Thoracic aorta (tissue), 2 donors: ENCODE data around the gene TAC4. TPM values are rescaled to one million over a fixed set of nuclear protein-coding genes. Genes with fewer than 3 reads are reported as not detected.

Source experiments
- ATAC-seq: fragments of 150-250 bp; one replicate; pipeline ENCODE4 v1.8.0; 2017; ENCODE audit warnings: low read depth; ENCODE audit not compliant: insufficient number of reproducible peaks, low FRiP score
- DNase-seq: peaks from one replicate; pipeline ENCODE4 v3.0.0-alpha.2; 2020; ENCODE audit warnings: low spot score
- H3K27ac ChIP-seq, 2 donors: fragments of 200-600 bp; sonication (generic); 1 replicate in 1 of 2; 2 replicates in 1 of 2; pipeline ENCODE4 v1.5.1; 2016; ENCODE audit warnings: mild to moderate bottlenecking in 2 of 2, moderate library complexity in 2 of 2
- H3K27me3 ChIP-seq: fragments of 200-600 bp; sonication (generic); replicated peaks from 2 replicates; pipeline ENCODE4 v1.6.0; 2016; ENCODE audit warnings: mild to moderate bottlenecking; ENCODE audit not compliant: insufficient read depth
- H3K36me3 ChIP-seq: fragments of 200-600 bp; sonication (generic); one replicate; pipeline ENCODE4 v1.5.1; 2016
- H3K4me1 ChIP-seq, 2 donors: fragments of 200-600 bp; sonication (generic); 1 replicate in 1 of 2; 2 replicates in 1 of 2; pipeline versions ENCODE4 v1.5.1 to v1.6.0; 2016; ENCODE audit warnings: low read depth in 2 of 2, mild to moderate bottlenecking in 1 of 2; ENCODE audit not compliant: control insufficient read depth in 1 of 2
- H3K4me3 ChIP-seq: fragments of 200-600 bp; sonication (generic); 2 replicates; pipeline ENCODE4 v1.5.1; 2016; ENCODE audit warnings: mild to moderate bottlenecking
- H3K9me3 ChIP-seq: fragments of 200-600 bp; sonication (generic); 2 replicates; pipeline ENCODE4 v1.5.1; 2016
- total RNA-seq, 2 donors: library from RNA; depleted of rRNA; stranded (reverse); fragments of >200 nt; gene quantifications; one replicate each; pipeline versions ENCODE4 v1.1.0 to v1.2.3, GENCODE V29; 2016
- TF ChIP-seq, protein P1 (sequence below): fragments of 200-600 bp; sonication (generic); IDR thresholded peaks from one replicate; pipeline ENCODE4 v1.5.1; 2019; ENCODE audit warnings: antibody characterized with exemption

TAC4 gene
- total RNA-seq, 2 donors from 2014 or later = not detected

DNA sequence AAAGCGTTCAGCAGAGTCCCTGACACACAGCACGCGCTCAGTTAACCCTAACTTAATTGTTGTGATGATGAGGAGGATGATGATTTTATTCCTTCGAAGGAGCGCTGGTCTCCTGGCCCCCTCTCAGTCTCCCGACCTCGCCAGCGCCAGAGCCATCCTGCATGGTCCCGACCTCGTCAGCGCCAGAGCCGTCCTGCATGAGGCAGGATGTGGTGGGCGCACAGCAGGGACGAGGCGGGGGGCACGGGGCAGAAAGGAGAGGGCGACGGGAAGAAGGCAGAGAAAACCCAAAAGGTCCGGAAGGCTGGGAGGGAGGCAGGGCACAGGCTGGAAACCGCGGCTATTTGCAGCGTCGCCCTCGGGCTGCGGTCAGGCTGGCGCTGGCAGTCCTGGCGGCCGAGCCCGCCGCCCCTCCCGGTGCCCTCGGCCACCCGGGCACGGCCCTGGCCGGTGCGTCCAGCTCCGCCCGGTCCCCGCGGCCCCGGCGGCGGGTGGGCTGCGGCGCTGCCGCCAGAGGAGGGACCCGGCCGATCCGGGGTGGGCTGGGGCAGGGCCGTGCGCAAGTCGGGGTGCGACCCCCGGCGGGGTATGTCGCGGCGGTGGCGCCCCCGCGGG, 3.0 kb upstream of the TAC4 start:
- ATAC-seq = no peak
- Histone ChIP-seq H3K27ac (no peak overlapping the region), H3K9me3 (no peaks in the 10 kb centered on the region), H3K4me1 (peaks cover 6 to 21% of the 10 kb centered on the region in 2 donors), H3K4me3 (peak overlapping the region; percentile 90), H3K27me3 (no peaks in the 10 kb centered on the region), H3K36me3 (no peaks in the 10 kb centered on the region)
- no peak for DNase-seq
- TF ChIP-seq, protein P1, sequence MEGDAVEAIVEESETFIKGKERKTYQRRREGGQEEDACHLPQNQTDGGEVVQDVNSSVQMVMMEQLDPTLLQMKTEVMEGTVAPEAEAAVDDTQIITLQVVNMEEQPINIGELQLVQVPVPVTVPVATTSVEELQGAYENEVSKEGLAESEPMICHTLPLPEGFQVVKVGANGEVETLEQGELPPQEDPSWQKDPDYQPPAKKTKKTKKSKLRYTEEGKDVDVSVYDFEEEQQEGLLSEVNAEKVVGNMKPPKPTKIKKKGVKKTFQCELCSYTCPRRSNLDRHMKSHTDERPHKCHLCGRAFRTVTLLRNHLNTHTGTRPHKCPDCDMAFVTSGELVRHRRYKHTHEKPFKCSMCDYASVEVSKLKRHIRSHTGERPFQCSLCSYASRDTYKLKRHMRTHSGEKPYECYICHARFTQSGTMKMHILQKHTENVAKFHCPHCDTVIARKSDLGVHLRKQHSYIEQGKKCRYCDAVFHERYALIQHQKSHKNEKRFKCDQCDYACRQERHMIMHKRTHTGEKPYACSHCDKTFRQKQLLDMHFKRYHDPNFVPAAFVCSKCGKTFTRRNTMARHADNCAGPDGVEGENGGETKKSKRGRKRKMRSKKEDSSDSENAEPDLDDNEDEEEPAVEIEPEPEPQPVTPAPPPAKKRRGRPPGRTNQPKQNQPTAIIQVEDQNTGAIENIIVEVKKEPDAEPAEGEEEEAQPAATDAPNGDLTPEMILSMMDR = no peak

DNA sequence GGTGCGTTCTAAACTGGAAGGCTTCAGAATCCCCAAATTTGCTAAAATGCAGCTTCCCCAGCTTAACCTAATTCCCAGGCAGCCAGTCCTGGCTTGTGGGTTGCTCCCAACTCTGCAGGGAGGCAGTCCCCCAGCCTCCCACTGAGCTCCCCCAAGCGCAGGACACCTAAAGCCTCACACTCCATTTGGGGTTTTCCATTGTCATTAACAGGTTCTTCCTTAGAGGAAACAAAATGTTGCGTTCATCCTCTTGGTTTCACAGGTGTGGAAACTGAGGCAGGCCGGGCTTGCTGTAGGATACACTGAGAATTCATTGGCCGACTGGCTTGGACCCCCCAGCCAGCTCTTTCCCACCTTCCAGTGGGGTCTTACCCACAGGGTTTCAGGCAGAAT, 2.3 kb upstream of the TAC4 start:
- TF ChIP-seq, protein P1 = no peak

DNA sequence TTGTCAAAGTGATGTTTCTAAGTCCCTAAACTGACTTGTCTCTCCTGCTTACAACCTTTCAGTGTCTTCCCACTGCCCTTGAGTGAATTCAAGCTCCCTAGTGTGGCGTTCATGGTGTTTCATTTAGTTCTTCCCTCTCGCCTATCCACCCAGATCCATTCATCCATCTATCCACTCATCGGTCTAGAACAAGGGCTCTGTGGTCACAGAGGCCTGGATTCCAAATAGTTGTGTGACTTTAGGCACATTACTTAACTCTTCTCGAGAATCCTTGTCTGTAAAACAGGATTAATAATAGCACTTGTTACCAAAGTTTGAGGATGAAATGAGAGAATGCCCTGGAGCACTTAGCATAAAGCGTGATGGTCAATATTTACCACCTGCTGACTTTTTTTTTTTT, 870 bp upstream of the TAC4 start:
- DNase-seq (no peak), ATAC-seq (no peak)
- TF ChIP-seq, protein P1 = no peak
- Histone ChIP-seq H3K27me3 (no peaks in the 10 kb centered on the region), H3K9me3 (no peaks in the 10 kb centered on the region), H3K4me1 (peaks cover 13 to 34% of the 10 kb centered on the region in 2 donors), H3K27ac (no peak overlapping the region), H3K36me3 (no peaks in the 10 kb centered on the region), H3K4me3 (no peak overlapping the region)

More for the DNA sequence above, 2.3 kb upstream of the TAC4 start:
- DNase-seq (no peak), ATAC-seq (no peak)
- no peaks in the 10 kb centered on the region for H3K36me3 ChIP-seq
- no peaks in the 10 kb centered on the region for H3K27me3 ChIP-seq
- peaks cover 8 to 27% of the 10 kb centered on the region in 2 donors for H3K4me1 ChIP-seq
- no peaks in the 10 kb centered on the region for H3K9me3 ChIP-seq
- H3K4me3 ChIP-seq = no peak overlapping the region
- no peak overlapping the region for H3K27ac ChIP-seq

DNA sequence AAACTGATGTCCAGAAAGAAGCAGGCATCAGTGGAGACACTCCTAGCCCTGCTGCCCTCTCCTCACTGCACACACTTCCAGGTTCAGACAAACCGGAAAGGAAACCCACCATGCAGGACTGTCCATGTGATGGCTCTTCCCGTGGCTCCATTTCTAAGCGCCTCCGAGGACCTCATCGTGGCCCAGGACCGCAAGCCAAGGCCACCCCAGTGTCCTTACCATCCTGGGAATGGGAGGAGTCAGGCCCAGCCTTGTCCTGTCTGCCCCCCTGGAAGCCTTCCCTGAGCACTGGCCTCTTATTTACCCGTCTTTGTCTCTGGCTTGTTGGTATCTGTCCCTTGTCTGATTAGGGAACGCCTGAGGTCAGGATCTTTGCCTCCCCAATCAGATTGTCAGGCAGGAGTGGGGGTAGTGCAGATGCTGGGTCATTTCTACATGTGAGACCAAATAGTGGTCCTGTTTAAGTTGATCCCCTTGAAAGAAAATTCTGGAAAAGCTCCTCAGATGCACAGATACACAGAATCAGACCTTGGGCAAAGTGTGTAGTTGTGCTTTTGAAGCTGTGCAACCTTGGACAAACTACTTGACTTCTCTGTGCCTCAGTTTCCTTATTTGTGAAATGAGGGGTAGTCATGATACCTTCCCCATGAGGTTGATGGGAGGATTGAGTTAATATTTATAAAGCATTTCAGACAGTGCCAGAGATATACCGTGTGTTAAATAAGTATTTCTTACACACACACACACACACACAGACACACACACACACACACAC, 744 bp downstream of the TAC4 start:
- H3K4me3 ChIP-seq = no peak overlapping the region
- DNase-seq = no peak
- H3K9me3 ChIP-seq = no peaks in the 10 kb centered on the region
- H3K27ac ChIP-seq = no peak overlapping the region
- H3K4me1 ChIP-seq = peaks cover 17 to 50% of the 10 kb centered on the region in 2 donors
- ATAC-seq = no peak
- TF ChIP-seq, protein P1 = no peak
- no peaks in the 10 kb centered on the region for H3K36me3 ChIP-seq
- H3K27me3 ChIP-seq = no peaks in the 10 kb centered on the region

DNA sequence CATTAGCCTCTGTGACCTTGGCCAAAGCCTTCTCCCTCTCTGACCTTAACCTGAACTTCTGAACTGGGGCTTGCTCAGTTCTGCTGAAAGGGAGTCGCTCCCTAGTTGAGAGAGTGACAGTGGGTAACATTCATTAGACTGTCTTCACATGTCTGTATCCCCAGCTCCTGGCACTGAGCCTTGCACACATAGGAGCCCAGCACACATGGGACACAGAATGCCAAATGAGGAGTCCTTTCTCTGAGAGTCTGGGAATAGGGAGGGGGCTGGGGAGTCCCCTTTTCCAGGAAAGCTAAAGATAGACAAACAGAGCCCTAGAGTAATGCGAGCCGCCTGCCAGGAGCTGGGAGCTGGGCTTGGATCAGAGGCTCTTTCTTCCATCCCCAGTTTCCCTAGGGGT, 2.5 kb downstream of the TAC4 start:
- no peak overlapping the region for H3K4me3 ChIP-seq
- no peaks in the 10 kb centered on the region for H3K9me3 ChIP-seq
- H3K27me3 ChIP-seq = no peaks in the 10 kb centered on the region
- TF ChIP-seq, protein P1 = no peak
- H3K36me3 ChIP-seq = no peaks in the 10 kb centered on the region
- DNase-seq (peak; percentile 22), ATAC-seq (peak; percentile 47)
- H3K27ac ChIP-seq = peak overlapping the region; percentile 57 to 64
- peaks cover 12 to 47% of the 10 kb centered on the region in 2 donors for H3K4me1 ChIP-seq
